Ishikawa (cell line): ENCODE data around the gene RIN1.

Source experiments
- CEBPB ChIP-seq: IDR thresholded peaks from 2 replicates; pipeline ENCODE4 v1.6.1; 2012
- CREB1 ChIP-seq: IDR thresholded peaks from 2 replicates; pipeline ENCODE4 v1.6.1; 2012; ENCODE audit warnings: low read depth
- EGR1 ChIP-seq: IDR thresholded peaks from 2 replicates; pipeline ENCODE4 v1.6.1; 2012
- EP300 ChIP-seq: IDR thresholded peaks from 2 replicates; pipeline ENCODE4 v1.6.1; 2012; ENCODE audit warnings: borderline replicate concordance
- FOXM1 ChIP-seq: IDR thresholded peaks from 2 replicates; pipeline ENCODE4 v1.6.1; 2012; ENCODE audit warnings: low read depth, borderline replicate concordance
- NFIC ChIP-seq: IDR thresholded peaks from 2 replicates; pipeline ENCODE4 v1.6.1; 2012
- RAD21 ChIP-seq: IDR thresholded peaks from 2 replicates; pipeline ENCODE4 v1.6.1; 2012; ENCODE audit warnings: low read depth
- TAF1 ChIP-seq: IDR thresholded peaks from 2 replicates; pipeline ENCODE4 v1.6.1; 2012; ENCODE audit warnings: low read depth, mild to moderate bottlenecking
- TCF12 ChIP-seq: IDR thresholded peaks from 2 replicates; pipeline ENCODE4 v1.6.1; 2012; ENCODE audit warnings: low read depth
- TEAD4 ChIP-seq: IDR thresholded peaks from 2 replicates; pipeline ENCODE4 v1.6.1; 2012
- USF1 ChIP-seq: IDR thresholded peaks from 2 replicates; pipeline ENCODE4 v1.6.1; 2012
- YY1 ChIP-seq: IDR thresholded peaks from 2 replicates; pipeline ENCODE4 v1.6.1; 2012; ENCODE audit warnings: low read depth
- ZBTB7A ChIP-seq: IDR thresholded peaks from 2 replicates; pipeline ENCODE4 v1.6.1; 2012; ENCODE audit warnings: low read depth
- TF ChIP-seq, protein P1 (sequence below): IDR thresholded peaks from 2 replicates; pipeline ENCODE4 v1.6.1; 2012; ENCODE audit warnings: low read depth, mild to moderate bottlenecking
- TF ChIP-seq, protein P2 (sequence below): IDR thresholded peaks from 2 replicates; pipeline ENCODE4 v1.6.1; 2012

RIN1 gene

GRCh38 chr11:66341502-66342126, 5.4 kb upstream of the RIN1 start:
- TF ChIP-seq FOXM1 (no peak), EP300 (no peak), RAD21 (no peak), TEAD4 (no peak), EGR1 (no peak), TCF12 (no peak), NFIC (no peak), TAF1 (no peak), USF1 (no peak), YY1 (no peak), ZBTB7A (no peak), CREB1 (no peak), CEBPB (no peak)
- TF ChIP-seq, protein P1, sequence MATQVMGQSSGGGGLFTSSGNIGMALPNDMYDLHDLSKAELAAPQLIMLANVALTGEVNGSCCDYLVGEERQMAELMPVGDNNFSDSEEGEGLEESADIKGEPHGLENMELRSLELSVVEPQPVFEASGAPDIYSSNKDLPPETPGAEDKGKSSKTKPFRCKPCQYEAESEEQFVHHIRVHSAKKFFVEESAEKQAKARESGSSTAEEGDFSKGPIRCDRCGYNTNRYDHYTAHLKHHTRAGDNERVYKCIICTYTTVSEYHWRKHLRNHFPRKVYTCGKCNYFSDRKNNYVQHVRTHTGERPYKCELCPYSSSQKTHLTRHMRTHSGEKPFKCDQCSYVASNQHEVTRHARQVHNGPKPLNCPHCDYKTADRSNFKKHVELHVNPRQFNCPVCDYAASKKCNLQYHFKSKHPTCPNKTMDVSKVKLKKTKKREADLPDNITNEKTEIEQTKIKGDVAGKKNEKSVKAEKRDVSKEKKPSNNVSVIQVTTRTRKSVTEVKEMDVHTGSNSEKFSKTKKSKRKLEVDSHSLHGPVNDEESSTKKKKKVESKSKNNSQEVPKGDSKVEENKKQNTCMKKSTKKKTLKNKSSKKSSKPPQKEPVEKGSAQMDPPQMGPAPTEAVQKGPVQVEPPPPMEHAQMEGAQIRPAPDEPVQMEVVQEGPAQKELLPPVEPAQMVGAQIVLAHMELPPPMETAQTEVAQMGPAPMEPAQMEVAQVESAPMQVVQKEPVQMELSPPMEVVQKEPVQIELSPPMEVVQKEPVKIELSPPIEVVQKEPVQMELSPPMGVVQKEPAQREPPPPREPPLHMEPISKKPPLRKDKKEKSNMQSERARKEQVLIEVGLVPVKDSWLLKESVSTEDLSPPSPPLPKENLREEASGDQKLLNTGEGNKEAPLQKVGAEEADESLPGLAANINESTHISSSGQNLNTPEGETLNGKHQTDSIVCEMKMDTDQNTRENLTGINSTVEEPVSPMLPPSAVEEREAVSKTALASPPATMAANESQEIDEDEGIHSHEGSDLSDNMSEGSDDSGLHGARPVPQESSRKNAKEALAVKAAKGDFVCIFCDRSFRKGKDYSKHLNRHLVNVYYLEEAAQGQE: no peak
- TF ChIP-seq, protein P2, sequence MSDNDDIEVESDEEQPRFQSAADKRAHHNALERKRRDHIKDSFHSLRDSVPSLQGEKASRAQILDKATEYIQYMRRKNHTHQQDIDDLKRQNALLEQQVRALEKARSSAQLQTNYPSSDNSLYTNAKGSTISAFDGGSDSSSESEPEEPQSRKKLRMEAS: no peak

GRCh38 chr11:66340596-66341501, 4.6 kb upstream of the RIN1 start:
- TF ChIP-seq EP300 (no peak), RAD21 (no peak), USF1 (no peak), TEAD4 (no peak), TAF1 (no peak), CREB1 (no peak), ZBTB7A (no peak), FOXM1 (no peak), EGR1 (no peak), YY1 (no peak), CEBPB (no peak)

DNA sequence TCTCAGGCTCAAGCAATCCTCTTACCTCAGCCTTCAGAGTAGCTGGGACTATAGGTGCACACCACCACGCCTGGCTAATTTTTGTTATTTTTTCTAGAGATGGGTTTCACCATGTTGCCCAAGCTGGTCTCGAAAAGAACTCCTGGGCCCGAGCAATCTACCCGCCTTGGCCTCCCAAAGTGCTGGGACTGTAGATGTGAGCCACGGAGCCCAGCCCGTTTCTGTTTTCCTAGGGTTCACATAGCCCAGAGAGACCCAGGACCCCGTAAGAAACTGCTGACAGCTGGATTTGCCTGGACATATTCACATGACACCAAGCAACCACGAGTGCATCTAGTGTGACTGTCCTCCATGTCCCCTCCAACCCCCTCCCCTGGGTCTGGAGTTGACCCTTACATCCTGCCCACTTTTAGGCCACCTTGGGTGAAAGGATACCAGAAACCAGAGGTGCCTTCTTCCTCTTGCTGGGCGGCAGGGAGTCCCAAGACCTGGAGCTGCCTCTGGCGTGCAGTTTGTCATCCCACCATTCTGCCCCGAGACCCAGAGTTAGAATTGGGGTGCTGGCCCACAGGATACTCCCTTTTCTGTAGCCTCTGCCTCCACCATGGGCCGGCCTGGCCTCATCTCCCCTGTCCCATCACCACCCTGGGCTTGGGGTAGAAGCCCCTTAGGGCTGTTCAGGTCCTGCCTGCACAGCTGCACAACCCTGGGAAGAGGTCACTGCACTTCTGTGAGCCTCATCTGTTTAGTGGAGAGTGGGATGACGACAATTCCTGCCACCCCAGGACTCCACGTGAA, 3.7 kb upstream of the RIN1 start:
- no peak for TF ChIP-seq TAF1
- no peak for TF ChIP-seq RAD21
- no peak for TF ChIP-seq EP300
- no peak for TF ChIP-seq FOXM1
- no peak for TF ChIP-seq NFIC
- no peak for TF ChIP-seq YY1
- TF ChIP-seq, protein P1: no peak
- TF ChIP-seq CEBPB: no peak
- no peak for TF ChIP-seq USF1

GRCh38 chr11:66339162-66339675, 3.0 kb upstream of the RIN1 start:
- TF ChIP-seq, protein P2: no peak
- TF ChIP-seq CREB1: no peak
- no peak for TF ChIP-seq YY1
- no peak for TF ChIP-seq TAF1
- no peak for TF ChIP-seq ZBTB7A
- TF ChIP-seq USF1: no peak
- no peak for TF ChIP-seq NFIC
- no peak for TF ChIP-seq FOXM1
- TF ChIP-seq, protein P1: no peak
- TF ChIP-seq EP300: no peak
- no peak for TF ChIP-seq TCF12
- no peak for TF ChIP-seq CEBPB
- no peak for TF ChIP-seq EGR1
- TF ChIP-seq TEAD4: no peak
- TF ChIP-seq RAD21: no peak
